ENCODE results near the gene VMP1. TPM values are rescaled to one million over a fixed set of nuclear protein-coding genes. Genes with fewer than 3 reads are reported as not detected.

The VMP1 gene
- total and polyA plus RNA-seq, 2 of the 4 experiments (the other 2 are of a cell fraction): 89.8 to 197 TPM

- intact Hi-C loops (cut with micrococcal nuclease): no loop called here
- H2BK20ac ChIP-seq (ENCODE audit: low read depth, low read length): peak overlapping the region; percentile 98
- peak overlapping the region; percentile 90 for H3K27ac ChIP-seq (ENCODE audit: insufficient read depth, low read length)
- H3K9ac ChIP-seq (ENCODE audit: low read depth, low read length): no peak overlapping the region; the same call in 1 of the 2 replicates
- peak overlapping the region; percentile 97 for H3K14ac ChIP-seq (replicated peaks; ENCODE audit: low read depth, low read length)
- DNase-seq (peak; percentile 95), ATAC-seq (ENCODE audit: low read depth) (peak; percentile 35; the same call in 1 of the 2 replicates)
- peaks cover 22% of the 10 kb centered on the region for H3K4me1 ChIP-seq (ENCODE audit: control insufficient read depth, insufficient read depth, low read length)
- peak overlapping the region; percentile 57 for H3K4me2 ChIP-seq (ENCODE audit: low read depth, low read length)
- peak overlapping the region; percentile 95 for H3K23ac ChIP-seq (ENCODE audit: low read depth, low read length)
- H4K5ac ChIP-seq (ENCODE audit: low read depth, low read length): peak overlapping the region; percentile 96; the same call in 1 of the 2 replicates
- H3K9me3 ChIP-seq (ENCODE audit: control insufficient read depth, insufficient read depth, low read length): no peaks in the 10 kb centered on the region
- H3K79me1 ChIP-seq (ENCODE audit: low read depth in 1 of 2, low read length in 2 of 2): peaks cover 15 to 47% of the 10 kb centered on the region in 2 experiments
- in situ Hi-C loops (cut with MboI; ENCODE audit: low sequenced_read_pairs): no loop called here
- no peak overlapping the region for H2AK9ac ChIP-seq (replicated peaks; ENCODE audit: low read depth, low read length, poor library complexity)
- peak overlapping the region; percentile 95 for H2BK5ac ChIP-seq (ENCODE audit: low read depth, low read length, poor library complexity, severe bottlenecking)
- H3K36me3 ChIP-seq (ENCODE audit: control insufficient read depth, insufficient read depth, low read length): peaks cover 6% of the 10 kb centered on the region
- no peak overlapping the region for H3K4me3 ChIP-seq (ENCODE audit: insufficient read depth, low read depth, low read length)
- no CpG with 5 or more reads among the region's 1 CpG for WGBS, 2 experiments (ENCODE audit: extremely low coverage in 2 of 2, insufficient read length in 1 of 2)
- TF ChIP-seq FOS (IDR thresholded peaks at IDR 0.05; ENCODE audit: low read depth, low read length): peak; percentile 39; the same call in 1 of the 2 replicates
- peak; percentile 69; the same call in 1 of the 2 replicates for TF ChIP-seq CEBPB (IDR thresholded peaks at IDR 0.05; ENCODE audit: low read depth, low read length)
- TF ChIP-seq BHLHE40 (IDR thresholded peaks at IDR 0.05; ENCODE audit: low read depth, low read length): peak; percentile 33; the same call in 1 of the 2 replicates
- no peak for TF ChIP-seq RCOR1 (IDR thresholded peaks at IDR 0.05; ENCODE audit: insufficient replicate concordance, low read length)
- peak overlapping the region; percentile 68 to 91; a peak in 3 of 4 replicates for H4K8ac ChIP-seq (ENCODE audit: low read depth in 2 of 2, low read length in 2 of 2)
- CTCF ChIA-PET: no interaction called here
- peak overlapping the region; percentile 97 for H2AK5ac ChIP-seq (ENCODE audit: low read depth, low read length)
- no peaks in the 10 kb centered on the region for H4K20me1 ChIP-seq (ENCODE audit: insufficient read depth, low read length)
- H3K56ac ChIP-seq (ENCODE audit: extremely low read depth, insufficient read depth, low read length): peak overlapping the region; percentile 58; the same call in 1 of the 2 replicates
- BruUV-seq (replicated peaks): no TSS peak
- no peak overlapping the region for H2AFZ ChIP-seq (replicated peaks; ENCODE audit: low read length, poor library complexity)
- peaks cover 9% of the 10 kb centered on the region for H3K9me1 ChIP-seq (ENCODE audit: insufficient read depth, low read length)
- H3K18ac ChIP-seq (ENCODE audit: low read depth, low read length): peak overlapping the region; percentile 99
- no peaks in the 10 kb centered on the region for H3K27me3 ChIP-seq (ENCODE audit: control insufficient read depth, insufficient read depth, low read length)
- peak overlapping the region; percentile 98 for H3K4ac ChIP-seq (ENCODE audit: low read depth, low read length)
- H2BK120ac ChIP-seq (ENCODE audit: low read depth, low read length): peak overlapping the region; percentile 98
- POLR2A ChIA-PET (ENCODE audit: unreplicated experiment): interaction anchor here (1.1 to 3.0 kb wide), 3 partner anchors 74 to 79 kb away, joined by 3 to 27 read pairs (median 10); no protein-coding TSS in a partner anchor
- H2BK15ac ChIP-seq (ENCODE audit: low read depth, low read length): peak overlapping the region; percentile 99; the same call in 2 of the 3 replicates
- dilution Hi-C loops (cut with HindIII; ENCODE audit: low sequenced_read_pairs, unreplicated experiment): no loop called here
- peak overlapping the region; percentile 95 for H4K91ac ChIP-seq (ENCODE audit: insufficient read depth, low read depth, low read length)
Observed at GRCh38 chr17:59763861-59764260, 56.4 kb downstream of the VMP1 start.

All from IMR-90 (cell line).